HCT116 (cell line): ENCODE data around the gene UCKL1. TPM values are rescaled to one million over a fixed set of nuclear protein-coding genes. Genes with fewer than 3 reads are reported as not detected.

Source experiments
- ATAC-seq: fragments of 200-7000 bp; cut with Tn5 transposase; 2 replicates; pipeline ENCODE4 v1.9.1; 2020; ENCODE audit warnings: mild to moderate bottlenecking, moderate library complexity
- BruUV-seq: library from RNA; stranded (reverse); fragments of 400-500 nt; replicated peaks from 2 replicates; lab custom pipeline; 2021; lab: Mats Ljungman, UMichigan
- CTCF ChIA-PET: fragments of 300-600 bp; sonication (Branson Sonifier 250); formaldehyde crosslinking; loops from one replicate; lab custom pipeline; 2021; ENCODE audit warnings: antibody characterized with exemption; lab: Charles Lee
- POLR2A ChIA-PET: fragments of 300-600, 350-600 bp; sonication (Branson Sonifier 250); formaldehyde crosslinking; loops from one replicate; lab custom pipeline; 2021; ENCODE audit warnings: antibody characterized with exemption; lab: Charles Lee
- RAD21 ChIA-PET, 2 experiments: fragments of 300-600 bp; sonication (Branson Sonifier 250); formaldehyde crosslinking; loops; one replicate each; lab custom pipeline; 2023; ENCODE audit warnings: low total read pairs in 2 of 2; ENCODE audit not compliant: uncharacterized antibody in 2 of 2, unreplicated experiment in 2 of 2, low non-redundant PET in 1 of 2; lab: Charles Lee
- DNase-seq: peaks from one replicate; pipeline ENCODE4 v3.0.0-alpha.2; 2010; ENCODE audit warnings: low read depth, low spot score
- H2AFZ ChIP-seq: fragments of 200-600 bp; shearing (Covaris generic), sonication (generic); 2 replicates; pipeline ENCODE4 v1.6.1; 2017; ENCODE audit warnings: low read depth, mixed run types, mixed read lengths, antibody characterized with exemption, low read length; ENCODE audit not compliant: poor library complexity, severe bottlenecking
- H3K27ac ChIP-seq: 2 replicates; pipeline ENCODE4 v1.5.1; 2012; ENCODE audit warnings: low read depth, low read length
- H3K27me3 ChIP-seq: fragments of 200-600 bp; sonication (generic); 2 replicates; pipeline ENCODE4 v1.6.1; 2016; ENCODE audit warnings: mixed run types, low read length, mixed read lengths; ENCODE audit not compliant: insufficient read depth
- H3K36me3 ChIP-seq, 2 experiments: fragments of 200-500 bp in 1 of 2; fragments of 200-600 bp in 1 of 2; sonication (Bioruptor generic) in 1 of 2; sonication (generic) in 1 of 2; 2 replicates each; pipeline versions ENCODE4 v1.5.1 to v1.6.1; 2014 to 2016; ENCODE audit warnings: low read length in 2 of 2, inconsistent platforms in 1 of 2, mixed read lengths in 1 of 2, mixed run types in 1 of 2; ENCODE audit not compliant: insufficient read depth in 2 of 2, control insufficient read depth in 1 of 2
- H3K4me1 ChIP-seq, 2 experiments: fragments of 200-600 bp in 1 of 2; sonication (generic) in 1 of 2; 2 replicates each; pipeline versions ENCODE4 v1.5.1 to v1.6.1; 2012 to 2017; ENCODE audit warnings: low read length in 2 of 2, inconsistent platforms in 1 of 2, mild to moderate bottlenecking in 1 of 2, mixed read lengths in 1 of 2, mixed run types in 1 of 2, moderate library complexity in 1 of 2; ENCODE audit not compliant: insufficient read depth in 2 of 2, control insufficient read depth in 1 of 2
- H3K4me2 ChIP-seq: fragments of 200-600 bp; sonication (generic); 2 replicates; pipeline ENCODE4 v1.6.1; 2017; ENCODE audit warnings: mixed run types, low read length, mixed read lengths
- H3K4me3 ChIP-seq, 2 experiments: fragments of 200-600 bp in 1 of 2; sonication (generic) in 1 of 2; replicated peaks in 1 of 2; 2 replicates each; pipeline ENCODE4 v1.5.1; 2011 to 2016; ENCODE audit warnings: low read length in 2 of 2, control low read depth in 1 of 2, low read depth in 1 of 2, mild to moderate bottlenecking in 1 of 2, mixed read lengths in 1 of 2, mixed run types in 1 of 2
- H3K79me2 ChIP-seq: fragments of 200-600 bp; sonication (generic); 2 replicates; pipeline ENCODE4 v1.6.1; 2017; ENCODE audit warnings: mild to moderate bottlenecking, mixed run types, low read length, moderate library complexity, mixed read lengths; ENCODE audit not compliant: insufficient read depth
- H3K9ac ChIP-seq: fragments of 200-600 bp; sonication (generic); 2 replicates; pipeline ENCODE4 v1.6.1; 2016; ENCODE audit warnings: low read length, mixed read lengths
- H3K9me2 ChIP-seq: fragments of 200-600 bp; sonication (generic), shearing (Covaris generic); 2 replicates; pipeline ENCODE4 v1.6.1; 2017; ENCODE audit warnings: mixed run types, mild to moderate bottlenecking, moderate library complexity; ENCODE audit not compliant: insufficient read depth
- H3K9me3 ChIP-seq, 2 experiments: fragments of 200-500 bp in 1 of 2; fragments of 200-600 bp in 1 of 2; sonication (Bioruptor generic) in 1 of 2; sonication (generic) in 1 of 2; 2 replicates each; pipeline ENCODE4 v1.6.1; 2014 to 2017; ENCODE audit warnings: low read length in 2 of 2, mixed read lengths in 2 of 2, inconsistent platforms in 1 of 2, low read depth in 1 of 2, mild to moderate bottlenecking in 1 of 2, mixed run types in 1 of 2, moderate library complexity in 1 of 2; ENCODE audit not compliant: control insufficient read depth in 1 of 2, insufficient read depth in 1 of 2
- H4K20me1 ChIP-seq: fragments of 200-600 bp; sonication (generic), shearing (Covaris generic); 2 replicates; pipeline ENCODE4 v1.6.1; 2017; ENCODE audit warnings: mixed run types, mild to moderate bottlenecking, moderate library complexity; ENCODE audit not compliant: insufficient read depth
- CTCF ChIP-seq, 3 experiments: fragments of 200-600 bp in 1 of 3; sonication (generic) in 1 of 3; IDR thresholded peaks in 2 of 3; conservative IDR thresholded peaks in 1 of 3; 2 replicates each; pipeline ENCODE4 v1.5.1; 2012 to 2017; ENCODE audit warnings: low read depth in 2 of 3, low read length in 2 of 3, antibody characterized with exemption in 1 of 3, borderline replicate concordance in 1 of 3, control low read depth in 1 of 3, mild to moderate bottlenecking in 1 of 3, mixed read lengths in 1 of 3, mixed run types in 1 of 3, moderate library complexity in 1 of 3; ENCODE audit not compliant: insufficient read depth in 1 of 3
- EZH2phosphoT487 ChIP-seq: fragments of 200-600 bp; IDR thresholded peaks from 2 replicates; pipeline ENCODE4 v1.6.1; 2018; ENCODE audit warnings: antibody characterized with exemption, borderline replicate concordance
- POLR2AphosphoS5 ChIP-seq: IDR thresholded peaks from 2 replicates; pipeline ENCODE4 v1.6.1; 2011; ENCODE audit warnings: mild to moderate bottlenecking, low read depth, low read length, moderate library complexity
- TCF7L2 ChIP-seq: IDR thresholded peaks from 2 replicates; pipeline ENCODE4 v1.7.0; 2011; ENCODE audit warnings: borderline replicate concordance, inconsistent platforms; ENCODE audit not compliant: insufficient read depth, insufficient read length; ENCODE audit errors: extremely low read depth
- ZNF274 ChIP-seq: fragments of 200-500 bp; sonication (Bioruptor generic); IDR thresholded peaks from 2 replicates; pipeline ENCODE4 v1.6.1; 2014; ENCODE audit warnings: mild to moderate bottlenecking, low read depth, low read length, inconsistent platforms
- intact Hi-C: fragments of 100-400 bp; cut with micrococcal nuclease; formaldehyde crosslinking; loops from 2 replicates; pipeline ENCODE4 v1.10.0; 2022
- total RNA-seq: library from RNA; stranded (reverse); gene quantifications from one replicate; pipeline ENCODE4 v1.2.1, GENCODE V29; 2021; ENCODE audit not compliant: unreplicated experiment

UCKL1 gene
- total RNA-seq, 1 experiment from 2014 or later, result 54.2 TPM

DNA sequence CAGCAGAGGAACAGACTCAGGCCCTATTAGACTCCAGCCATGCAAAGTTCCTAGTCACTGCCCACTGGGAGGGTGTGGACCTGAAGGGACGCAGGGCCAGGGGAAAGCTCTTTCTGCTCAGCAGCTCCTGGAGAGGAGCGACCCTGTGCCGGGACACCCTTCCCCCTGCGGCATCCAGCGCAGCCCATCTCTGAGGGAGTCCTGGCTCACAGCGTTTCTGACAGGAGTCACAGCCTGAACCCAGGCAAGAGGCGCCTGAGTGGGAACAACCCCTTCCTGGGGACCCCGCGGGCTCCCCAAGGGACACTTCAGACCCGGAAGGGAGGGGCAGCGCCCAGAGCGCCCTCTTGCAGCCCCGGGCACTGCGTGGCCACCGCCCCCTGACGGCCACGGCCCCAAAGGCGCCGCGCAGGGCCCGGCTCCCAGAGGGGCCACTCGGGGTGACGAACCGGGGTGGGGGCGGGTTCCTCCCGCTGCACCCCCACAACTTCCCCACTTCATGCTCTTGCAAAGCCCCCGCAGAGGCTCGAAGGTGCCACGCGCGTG is 862 bp downstream of the UCKL1 start:
- ChIA-PET POLR2A (no interaction called here), CTCF (no interaction called here), RAD21 (no interaction called here)
- Histone ChIP-seq H2AFZ (no peak overlapping the region), H3K4me1 (peaks cover 17 to 60% of the 10 kb centered on the region in 2 experiments; a peak in 3 of 4 replicates), H3K4me3 (peak overlapping the region; percentile 90 to 96), H3K9me2 (no peaks in the 10 kb centered on the region), H3K27ac (peak overlapping the region; percentile 99), H3K9me3 (no peaks in the 10 kb centered on the region), H3K36me3 (no peaks in the 10 kb centered on the region; a peak in 1 of 4 replicates), H3K4me2 (peak overlapping the region; percentile 96), H3K9ac (peak overlapping the region; percentile 96), H3K27me3 (no peaks in the 10 kb centered on the region), H4K20me1 (no peaks in the 10 kb centered on the region), H3K79me2 (peaks cover 58% of the 10 kb centered on the region)
- ATAC-seq (peak; percentile 18; the same call in 1 of the 2 replicates), DNase-seq (no peak)
- TF ChIP-seq TCF7L2 (peak; percentile 47), ZNF274 (no peak), POLR2AphosphoS5 (peak; percentile 33; the same call in 1 of the 2 replicates), CTCF (IDR thresholded peaks at IDR 0.05 in 2 of 3, conservative IDR thresholded peaks at IDR 0.05 in 1 of 3; ENCODE audit: borderline replicate concordance in 1 of 3, insufficient read depth in 1 of 3, low read depth in 2 of 3, low read length in 2 of 3) (peak in 2 of 3 experiments; percentile 42 to 43; a peak in 4 of 6 replicates), EZH2phosphoT487 (no peak)
- intact Hi-C loops, result loop anchor here (5.0 kb wide), 1 partner anchor 258 kb away; the partner anchor contains the start of gene TNFRSF6B
- BruUV-seq, result no TSS peak
